Erythroblast (primary cell): Measurements from ENCODE around the gene OAF.
"Not testable (repeated sequence)": the region's sequence is repeated elsewhere in the genome, so short reads cannot be mapped to it uniquely, and the experiment has no call there.

Experiments
- DNase-seq, 2 experiments: peaks; one replicate each; lab custom pipeline; 2025; lab: John Stamatoyannopoulos, UW
- GATA1 ChIP-seq: IDR thresholded peaks from 2 replicates; pipeline ENCODE4 v1.6.1; 2011; ENCODE audit warnings: low read depth, mild to moderate bottlenecking, control low read depth, low read length, moderate library complexity
- POLR2A ChIP-seq: IDR thresholded peaks from 2 replicates; pipeline ENCODE4 v1.6.1; 2011; ENCODE audit warnings: mild to moderate bottlenecking, low read length

OAF gene

DNA sequence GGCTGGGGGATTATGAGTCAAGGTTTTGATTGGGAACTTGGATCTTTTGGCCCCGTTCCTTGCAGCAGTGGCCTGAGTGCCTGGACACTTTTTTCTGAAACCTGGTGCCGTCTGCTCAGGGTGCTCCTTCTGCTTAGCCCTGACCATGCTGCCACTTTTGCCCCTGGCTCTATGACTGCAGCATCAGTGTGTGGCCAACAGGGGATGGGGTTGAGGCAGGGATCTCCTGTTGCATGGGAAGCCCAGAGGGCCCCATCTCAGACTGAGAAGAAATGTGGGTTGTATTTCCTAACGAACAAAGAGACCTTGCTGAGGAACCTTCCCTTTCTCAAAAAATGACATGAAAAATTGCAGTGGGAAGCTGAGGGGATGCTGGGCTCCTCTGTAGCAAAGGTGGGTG lies 47.8 kb downstream of the OAF start:
- no peak for TF ChIP-seq GATA1
- DNase-seq, result no peak

DNA sequence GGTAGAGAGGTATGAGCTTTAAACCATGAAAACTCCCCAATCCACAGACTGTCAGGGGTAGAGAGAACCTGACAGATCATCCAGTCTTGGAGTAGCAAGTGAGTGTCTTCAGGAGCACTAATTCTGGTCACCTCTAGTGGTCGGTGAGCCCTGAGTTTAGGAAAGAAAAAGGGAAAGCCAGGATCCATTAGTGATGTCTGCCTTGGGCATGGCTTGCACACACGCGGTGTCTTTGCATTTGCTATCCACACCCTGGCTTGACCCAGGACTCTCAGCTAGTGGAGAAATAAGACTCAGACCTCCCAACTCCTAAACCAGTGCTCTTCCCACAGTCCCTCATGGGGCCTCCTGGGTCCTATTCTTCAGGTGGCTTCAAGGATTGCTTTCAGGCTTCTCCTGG lies 48.4 kb downstream of the OAF start:
- no peak for TF ChIP-seq GATA1
- TF ChIP-seq POLR2A, result no peak
- no peak for DNase-seq

DNA sequence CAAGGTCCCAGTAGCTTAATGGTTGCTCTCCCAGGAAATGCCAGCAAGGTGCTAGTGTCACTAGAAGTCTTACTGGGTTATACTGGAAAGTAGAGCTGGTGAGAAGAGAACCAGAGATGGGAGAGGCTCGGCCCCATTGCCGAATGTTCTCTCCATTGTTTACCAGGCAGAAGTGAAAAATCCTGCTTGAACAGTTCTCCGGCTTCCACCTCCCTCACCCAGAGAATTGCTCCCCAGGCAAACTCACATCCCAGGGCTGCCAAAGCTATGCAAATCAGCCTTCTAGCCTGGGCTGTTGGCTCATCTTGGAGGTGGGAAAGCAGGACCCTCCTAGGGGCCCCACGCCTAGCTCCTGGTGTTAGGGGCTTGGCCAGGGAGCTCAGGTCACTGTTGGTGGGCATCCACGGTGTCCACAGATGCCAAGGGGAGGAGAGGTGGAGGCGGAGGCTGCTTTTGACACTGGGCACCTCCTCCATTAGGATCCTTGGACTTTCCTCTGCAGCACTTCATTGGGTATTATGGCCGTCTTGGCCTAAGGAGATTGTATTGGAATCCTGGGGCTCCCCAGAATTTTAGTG lies 49.2 kb downstream of the OAF start:
- DNase-seq, result no peak
- no peak for TF ChIP-seq POLR2A
- no peak for TF ChIP-seq GATA1

DNA sequence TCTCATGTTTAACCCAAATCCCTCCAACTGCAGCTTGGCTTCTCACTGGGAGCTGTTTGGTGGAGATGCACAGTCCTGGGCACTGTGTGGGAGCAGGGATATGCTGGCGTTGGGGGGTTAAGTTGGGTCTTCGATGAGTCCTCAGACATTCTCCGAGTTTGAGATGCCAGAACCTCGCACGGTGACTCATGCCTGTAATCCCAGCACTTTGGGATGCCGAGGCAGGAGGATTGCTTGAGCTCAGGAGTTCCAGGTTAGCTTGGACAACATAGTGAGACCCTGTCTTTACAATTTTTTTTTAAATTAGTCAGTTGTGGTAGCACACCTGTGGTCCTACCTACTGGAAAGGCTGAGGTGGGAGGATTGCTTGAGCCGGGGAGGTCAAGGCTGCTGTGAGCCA lies 49.8 kb downstream of the OAF start:
- TF ChIP-seq GATA1, result no peak
- TF ChIP-seq POLR2A, result no peak
- no peak for DNase-seq

DNA sequence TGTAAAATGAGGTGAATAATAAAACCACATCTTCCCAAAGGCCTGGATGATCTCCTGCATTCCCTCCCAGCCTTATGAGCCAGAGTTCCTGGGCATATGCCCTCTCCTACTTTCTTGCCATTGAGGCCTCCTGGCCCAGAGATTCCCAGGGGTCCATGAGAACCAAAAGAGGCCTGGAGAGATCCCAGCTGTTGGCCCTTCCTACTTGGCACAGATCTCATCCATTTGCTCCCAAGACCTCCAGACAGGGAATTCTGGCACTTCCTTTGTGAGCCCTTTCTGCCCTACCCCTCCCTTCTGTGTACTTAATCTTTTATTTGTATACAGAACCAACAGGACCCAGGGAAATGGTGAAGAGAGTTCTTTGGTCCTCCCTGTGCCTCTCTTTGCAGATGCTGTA lies 50.5 kb downstream of the OAF start:
- TF ChIP-seq GATA1 (no peak), POLR2A (no peak)
- no peak for DNase-seq

DNA sequence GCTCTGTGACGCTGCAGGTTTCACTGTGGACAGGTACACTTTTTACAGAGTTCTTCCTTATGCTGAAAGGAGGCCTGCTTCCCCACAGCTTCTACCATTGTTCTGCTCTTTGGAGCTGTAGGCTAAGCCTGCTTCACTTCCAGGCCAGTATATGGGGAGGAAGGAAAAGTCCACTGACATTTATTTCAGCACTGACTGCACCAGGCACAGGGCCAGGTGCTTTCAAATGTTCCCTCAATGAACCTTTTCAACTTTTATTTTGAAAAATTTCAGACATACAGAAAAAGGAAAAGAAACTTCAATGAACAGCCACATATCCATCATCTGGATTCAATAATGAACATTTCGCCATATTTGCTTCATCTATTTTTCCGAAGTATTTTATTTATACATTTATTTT lies 51.1 kb downstream of the OAF start:
- TF ChIP-seq POLR2A, result no peak
- TF ChIP-seq GATA1, result no peak
- DNase-seq, result no peak

- TF ChIP-seq GATA1, result no peak
- no peak for TF ChIP-seq POLR2A
- no peak for DNase-seq
Observed at GRCh38 chr11:120267319-120267718, 56.5 kb downstream of the OAF start.

DNA sequence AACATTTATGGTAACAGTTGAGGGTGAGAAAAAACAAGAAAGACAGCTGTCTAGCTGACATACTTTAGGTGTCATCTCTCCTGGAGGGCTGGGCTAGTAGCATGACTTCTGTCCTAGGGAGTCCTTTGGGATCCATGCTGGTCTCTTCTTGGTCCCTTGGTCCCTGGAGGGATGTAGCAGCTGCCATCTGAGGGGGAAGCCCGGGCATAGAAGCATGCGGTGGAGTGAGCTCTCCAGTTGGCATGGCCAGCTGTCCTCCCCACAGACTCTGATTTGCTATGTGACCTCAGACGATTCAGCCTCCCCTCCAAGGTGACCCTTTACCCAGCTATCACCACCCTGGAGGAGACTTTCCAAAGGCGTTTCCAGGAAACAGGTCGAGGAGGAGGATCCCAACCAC lies 57.9 kb downstream of the OAF start:
- TF ChIP-seq POLR2A, result no peak
- no peak for TF ChIP-seq GATA1
- no peak for DNase-seq

GRCh38 chr11:120270386-120270785 lies 59.6 kb downstream of the OAF start:
- no peak for DNase-seq
- TF ChIP-seq GATA1, result no peak
- no peak for TF ChIP-seq POLR2A

DNA sequence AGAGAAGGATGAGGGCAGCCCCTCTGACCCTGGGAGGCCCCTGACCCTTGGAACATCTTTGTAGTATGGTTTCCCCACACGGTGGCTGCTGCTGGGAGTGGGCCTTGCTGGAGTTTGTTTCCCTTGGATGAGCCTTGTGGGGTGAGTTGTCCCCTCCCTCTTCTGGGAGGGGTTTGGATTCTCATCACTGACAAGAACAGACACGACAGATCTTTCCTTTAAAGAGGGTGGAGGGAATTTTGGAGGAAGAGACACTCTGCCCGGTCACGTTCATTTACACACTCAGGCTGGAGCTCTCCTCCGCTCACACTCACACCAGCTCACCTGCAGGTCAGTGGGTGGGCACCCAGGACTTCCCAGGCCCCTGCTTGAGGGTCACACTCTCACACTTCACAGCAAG lies 60.8 kb downstream of the OAF start:
- DNase-seq, result no peak

GRCh38 chr11:120272303-120272702 lies 61.5 kb downstream of the OAF start:
- no peak for TF ChIP-seq GATA1
- no peak for TF ChIP-seq POLR2A
- DNase-seq, result no peak

More for the DNA sequence above, 60.8 kb downstream of the OAF start:
- TF ChIP-seq POLR2A (no peak), GATA1 (no peak)

GRCh38 chr11:120273432-120273831 lies 62.6 kb downstream of the OAF start:
- TF ChIP-seq POLR2A, result no peak
- no peak for TF ChIP-seq GATA1
- no peak for DNase-seq

DNA sequence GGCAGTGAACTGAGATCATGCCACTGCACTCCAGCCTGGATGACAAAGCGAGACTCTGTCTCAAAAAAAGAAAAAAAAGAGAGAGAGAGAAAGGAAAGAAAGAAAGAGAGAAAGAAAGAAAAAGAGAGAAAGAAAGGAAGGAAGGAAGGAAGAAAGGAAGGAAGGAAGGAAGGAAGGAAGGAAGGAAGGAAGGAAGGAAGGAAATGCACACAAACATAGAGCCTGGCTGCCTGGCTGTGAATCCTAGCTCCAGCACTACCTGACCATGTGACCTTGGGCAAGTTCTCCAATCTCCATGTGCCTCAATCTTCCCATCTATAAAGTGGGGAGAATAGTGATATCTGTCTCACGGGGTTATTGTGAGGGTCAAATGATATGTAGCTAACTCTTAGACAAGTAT lies 63.1 kb downstream of the OAF start:
- not testable (repeated sequence) for DNase-seq

GRCh38 chr11:120279502-120279901 lies 68.7 kb downstream of the OAF start:
- no peak for DNase-seq
- TF ChIP-seq POLR2A (no peak), GATA1 (no peak)
